GM21825 (cell line): ENCODE results near the gene AZIN2.
"Not testable (repeated sequence)": the region's sequence is repeated elsewhere in the genome, so short reads cannot be mapped to it uniquely, and the experiment has no call there.

ENCODE experiments used
- ATAC-seq: cut with Tn5 transposase; IDR thresholded peaks from one replicate; pipeline ENCODE4 v1.9.1; 2021; ENCODE audit warnings: mild to moderate bottlenecking, moderate library complexity; ENCODE audit not compliant: unreplicated experiment

The AZIN2 gene

GRCh38 chr1:33056426-33056825, 24.5 kb upstream of the AZIN2 start:
- no peak for ATAC-seq

GRCh38 chr1:33057095-33057494, 23.9 kb upstream of the AZIN2 start:
- ATAC-seq, result no peak

GRCh38 chr1:33060579-33061083, 20.3 kb upstream of the AZIN2 start:
- ATAC-seq, result no peak

- no peak for ATAC-seq
Measured at GRCh38 chr1:33061834-33062233, 19.1 kb upstream of the AZIN2 start.

- ATAC-seq, result not testable (repeated sequence)
Measured at GRCh38 chr1:33064284-33064683, 16.7 kb upstream of the AZIN2 start.

- ATAC-seq, result no peak
Measured at GRCh38 chr1:33065301-33065700, 15.7 kb upstream of the AZIN2 start.

- ATAC-seq, result not testable (repeated sequence)
Measured at GRCh38 chr1:33066477-33066876, 14.5 kb upstream of the AZIN2 start.

GRCh38 chr1:33068108-33068507, 12.8 kb upstream of the AZIN2 start:
- ATAC-seq, result not testable (repeated sequence)

GRCh38 chr1:33070628-33071027, 10.3 kb upstream of the AZIN2 start:
- no peak for ATAC-seq

GRCh38 chr1:33072707-33073106, 8.2 kb upstream of the AZIN2 start:
- ATAC-seq, result no peak

GRCh38 chr1:33074193-33074945, 6.6 kb upstream of the AZIN2 start:
- ATAC-seq, result no peak

- no peak for ATAC-seq
Measured at GRCh38 chr1:33078030-33078591, 2.8 kb upstream of the AZIN2 start.

- no peak for ATAC-seq
Measured at GRCh38 chr1:33080373-33080772, 580 bp upstream of the AZIN2 start.

- no peak for ATAC-seq
Measured at GRCh38 chr1:33081554-33082305, 777 bp downstream of the AZIN2 start.

GRCh38 chr1:33082575-33083108, 1.7 kb downstream of the AZIN2 start:
- ATAC-seq, result no peak

- no peak for ATAC-seq
Measured at GRCh38 chr1:33085332-33085731, 4.4 kb downstream of the AZIN2 start.

- ATAC-seq, result no peak
Measured at GRCh38 chr1:33086384-33086850, 5.5 kb downstream of the AZIN2 start.

GRCh38 chr1:33087677-33088076, 6.7 kb downstream of the AZIN2 start:
- no peak for ATAC-seq

GRCh38 chr1:33088119-33088906, 7.4 kb downstream of the AZIN2 start:
- no peak for ATAC-seq

GRCh38 chr1:33089457-33089856, 8.5 kb downstream of the AZIN2 start:
- no peak for ATAC-seq

GRCh38 chr1:33092438-33092837, 11.5 kb downstream of the AZIN2 start:
- no peak for ATAC-seq
